GF-D8 (cell line): ENCODE measurements around the gene CFAP46.
"Not testable (repeated sequence)": the region's sequence is repeated elsewhere in the genome, so short reads cannot be mapped to it uniquely, and the experiment has no call there.

Experiments
- DNase-seq: peaks from one replicate; lab custom pipeline; 2025; lab: John Stamatoyannopoulos, UW

CFAP46 gene

DNA sequence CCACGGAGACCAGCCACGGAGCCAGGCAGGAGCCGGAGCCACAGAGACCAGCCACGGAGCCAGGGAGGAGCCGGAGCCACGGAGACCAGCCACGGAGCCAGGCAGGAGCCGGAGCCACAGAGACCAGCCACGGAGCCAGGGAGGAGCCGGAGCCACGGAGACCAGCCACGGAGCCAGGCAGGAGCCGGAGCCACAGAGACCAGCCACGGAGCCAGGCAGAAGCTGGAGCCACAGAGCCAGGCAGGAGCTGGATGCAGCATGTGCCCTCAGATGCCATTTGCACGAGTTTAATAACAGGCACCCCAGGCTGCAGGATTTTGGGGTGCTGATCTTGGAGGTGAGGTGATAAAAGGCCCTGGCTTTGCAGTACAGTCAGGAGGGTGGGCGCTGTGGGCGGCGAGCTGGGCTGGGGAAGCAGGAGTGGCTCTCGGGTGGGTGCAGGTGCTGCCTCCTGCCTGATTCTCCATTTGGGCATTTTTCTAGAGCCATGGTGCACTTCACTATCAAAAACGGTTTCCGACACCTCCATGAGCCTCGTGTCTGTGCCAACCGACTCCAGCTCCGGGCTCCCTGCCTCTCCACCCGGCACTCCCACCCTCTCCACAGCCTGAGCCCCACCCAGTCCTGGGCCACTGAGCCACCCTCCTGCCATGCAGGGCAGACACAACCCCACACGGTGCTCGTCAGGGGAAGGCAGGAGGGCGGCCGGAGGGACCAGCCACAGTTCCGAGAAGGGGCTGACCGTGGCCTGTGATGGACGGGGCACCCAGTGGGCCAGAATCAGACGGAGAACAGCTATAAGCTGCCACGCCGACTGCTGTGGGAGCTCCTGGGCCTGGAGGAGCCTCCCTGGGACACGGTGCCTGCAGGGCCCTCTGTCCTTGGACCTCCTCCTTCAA is 115.6 kb downstream of the CFAP46 start:
- DNase-seq: no peak

DNA sequence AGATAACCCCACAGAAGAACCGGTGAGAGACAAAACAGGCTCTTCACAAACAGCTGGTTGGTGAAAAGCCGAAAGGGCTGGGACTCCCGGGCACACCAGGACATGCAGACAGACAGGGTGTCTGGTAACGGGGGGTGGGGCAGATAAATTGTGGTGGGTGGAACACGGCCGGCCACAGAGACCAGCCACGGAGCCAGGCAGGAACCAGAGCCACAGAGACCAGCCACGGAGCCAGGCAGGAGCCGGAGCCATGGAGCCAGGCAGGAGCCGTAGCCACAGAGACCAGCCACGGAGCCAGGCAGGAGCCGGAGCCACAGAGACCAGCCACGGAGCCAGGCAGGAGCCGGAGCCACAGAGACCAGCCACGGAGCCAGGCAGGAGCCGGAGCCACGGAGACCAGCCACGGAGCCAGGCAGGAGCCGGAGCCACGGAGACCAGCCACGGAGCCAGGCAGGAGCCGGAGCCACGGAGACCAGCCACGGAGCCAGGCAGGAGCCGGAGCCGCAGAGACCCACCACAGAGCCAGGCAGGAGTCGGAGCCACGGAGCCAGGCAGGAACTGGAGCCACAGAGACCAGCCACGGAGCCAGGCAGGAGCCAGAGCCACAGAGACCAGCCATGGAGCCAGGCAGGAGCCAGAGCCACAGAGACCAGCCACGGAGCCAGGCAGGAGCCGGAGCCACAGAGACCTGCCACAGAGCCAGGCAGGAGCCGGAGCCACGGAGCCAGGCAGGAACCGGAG is 116.4 kb downstream of the CFAP46 start:
- DNase-seq: not testable (repeated sequence)

DNA sequence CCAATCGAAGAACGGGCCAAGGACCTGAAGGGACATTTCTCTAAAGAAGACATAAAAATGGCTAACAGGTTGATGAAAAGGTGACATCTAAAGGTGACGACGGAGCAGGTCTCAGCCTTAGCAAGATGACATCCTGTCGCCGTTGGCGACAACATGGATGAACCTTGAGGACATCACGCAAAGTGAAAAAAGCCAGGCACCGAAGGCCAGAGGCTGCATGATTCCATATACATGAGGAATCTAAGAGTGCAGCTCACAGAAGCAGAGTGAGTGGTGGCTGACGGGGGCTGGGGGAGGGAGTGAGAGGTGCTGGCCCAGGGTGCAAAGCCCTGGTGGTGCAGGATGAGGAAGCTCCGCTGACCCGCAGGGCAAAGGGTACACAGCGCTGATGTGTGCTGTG is 122.3 kb downstream of the CFAP46 start:
- DNase-seq: no peak

- no peak for DNase-seq
These were observed 124.6 kb downstream of the CFAP46 start for GRCh38 chr10:132817701-132818211.

DNA sequence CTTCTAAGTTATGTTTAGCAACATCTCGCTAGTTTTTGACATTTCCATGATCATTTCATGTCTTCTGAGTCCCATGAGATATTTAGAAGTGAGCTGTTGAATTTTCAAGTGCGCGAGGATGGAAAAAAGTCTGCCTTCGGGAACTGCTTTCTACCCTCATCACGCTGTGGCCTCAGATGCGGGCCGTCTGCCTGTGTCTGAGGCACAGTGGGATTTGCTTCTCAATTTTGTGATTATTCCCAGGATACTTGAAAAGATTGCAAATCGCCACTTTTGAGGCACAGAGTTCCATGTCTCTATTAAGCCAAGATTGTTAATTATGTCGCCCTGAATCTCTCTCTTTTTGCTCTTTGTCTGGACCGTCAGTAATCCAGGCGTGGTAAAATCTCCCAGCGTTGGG is 125.7 kb downstream of the CFAP46 start:
- no peak for DNase-seq

DNA sequence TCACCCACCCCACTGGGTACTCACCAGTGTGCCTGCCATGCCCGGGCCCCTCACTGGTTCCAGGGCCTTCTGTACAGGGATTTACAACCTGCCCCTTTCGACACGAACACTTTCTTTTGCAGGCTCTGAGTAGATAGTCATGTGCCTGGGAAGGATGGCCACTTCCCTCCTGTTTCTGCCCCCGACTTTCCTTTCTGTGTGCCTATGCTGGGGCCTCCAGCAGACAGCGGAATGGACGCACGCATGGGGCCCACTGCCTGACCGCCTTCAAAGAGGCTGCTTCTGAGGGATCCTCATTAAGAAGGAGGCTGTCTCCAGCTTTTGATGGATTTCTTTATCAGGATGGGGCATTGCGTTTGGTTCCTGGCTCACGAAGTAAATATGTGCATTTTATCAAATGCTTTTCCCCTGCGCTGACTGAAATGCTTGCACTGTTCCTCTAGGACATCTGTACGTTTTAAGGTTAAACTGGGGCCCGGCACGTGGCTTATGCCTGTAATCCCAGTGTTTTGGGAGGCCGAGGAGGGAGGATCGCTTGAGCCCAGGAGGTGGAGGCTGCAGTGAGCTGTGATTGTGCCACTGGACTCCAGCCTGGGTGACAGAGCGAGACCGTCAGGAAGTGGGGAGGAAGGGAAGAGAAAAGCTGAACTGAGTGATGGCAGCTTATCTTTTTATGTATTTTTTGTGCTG is 127.1 kb downstream of the CFAP46 start:
- no peak for DNase-seq

GRCh38 chr10:132814469-132814856 is 127.9 kb downstream of the CFAP46 start:
- DNase-seq: no peak

DNA sequence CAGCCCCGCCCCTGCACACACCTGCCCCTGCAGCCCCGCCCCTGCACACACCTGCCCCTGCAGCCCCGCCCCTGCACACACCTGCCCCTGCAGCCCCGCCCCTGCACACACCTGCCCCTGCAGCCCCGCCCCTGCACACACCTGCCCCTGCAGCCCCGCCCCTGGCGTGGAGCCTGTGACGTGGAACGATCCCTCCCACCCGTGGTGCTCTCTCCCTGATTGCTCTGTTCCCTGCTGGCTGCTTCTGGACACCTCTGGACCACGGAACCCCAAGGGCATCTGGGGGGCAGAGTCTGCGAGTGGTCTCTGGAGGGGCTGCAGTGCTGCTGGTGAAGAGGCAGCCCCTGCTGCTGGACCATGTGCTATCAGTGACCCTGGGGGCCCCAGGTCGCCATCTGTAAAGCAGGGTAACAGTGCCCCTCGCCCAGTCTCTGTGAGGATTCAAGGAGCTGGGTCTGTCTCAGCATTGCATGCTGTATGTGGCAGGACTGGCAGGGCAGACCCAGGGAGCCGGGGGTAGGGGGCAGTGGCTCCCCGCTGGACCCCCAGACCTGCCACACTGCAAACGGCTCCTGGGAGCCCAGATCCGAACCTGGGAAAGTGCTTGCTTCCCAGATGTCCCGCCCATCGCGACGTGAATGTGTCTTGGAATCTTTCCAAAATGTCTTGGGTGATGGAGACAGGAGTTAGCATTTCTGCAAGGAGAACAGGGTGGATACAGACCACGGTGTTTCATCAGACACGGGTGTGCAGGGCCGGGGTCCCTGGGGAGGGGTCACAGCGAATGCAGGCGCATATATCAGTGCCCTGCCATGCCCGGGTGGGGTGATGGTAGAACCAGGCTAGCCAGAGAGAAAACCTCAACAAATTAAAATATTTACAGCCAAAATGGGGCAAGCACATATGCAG is 128.6 kb downstream of the CFAP46 start:
- DNase-seq: no peak

- DNase-seq: no peak
These were observed 129.4 kb downstream of the CFAP46 start for GRCh38 chr10:132813001-132813401.

DNA sequence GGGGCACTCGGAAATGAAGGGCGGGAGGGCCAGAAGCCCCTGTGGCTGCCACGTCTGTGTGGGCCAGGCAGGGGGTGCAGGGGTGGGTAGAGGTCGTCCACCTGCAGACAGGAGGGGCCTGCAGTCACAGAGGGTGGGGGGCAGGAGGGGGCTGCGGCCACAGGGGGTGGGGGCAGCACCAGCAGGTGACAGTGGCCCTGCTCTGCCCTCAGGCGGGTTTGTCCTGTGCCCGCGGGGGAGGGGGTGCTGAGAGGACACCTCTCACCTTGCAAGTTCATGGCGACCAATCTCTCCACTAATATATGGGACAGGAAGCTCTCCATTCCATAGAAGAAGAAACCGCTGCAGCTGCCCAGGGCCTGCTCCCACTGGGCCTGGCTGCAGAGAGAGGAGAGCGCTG is 129.8 kb downstream of the CFAP46 start:
- no peak for DNase-seq

DNA sequence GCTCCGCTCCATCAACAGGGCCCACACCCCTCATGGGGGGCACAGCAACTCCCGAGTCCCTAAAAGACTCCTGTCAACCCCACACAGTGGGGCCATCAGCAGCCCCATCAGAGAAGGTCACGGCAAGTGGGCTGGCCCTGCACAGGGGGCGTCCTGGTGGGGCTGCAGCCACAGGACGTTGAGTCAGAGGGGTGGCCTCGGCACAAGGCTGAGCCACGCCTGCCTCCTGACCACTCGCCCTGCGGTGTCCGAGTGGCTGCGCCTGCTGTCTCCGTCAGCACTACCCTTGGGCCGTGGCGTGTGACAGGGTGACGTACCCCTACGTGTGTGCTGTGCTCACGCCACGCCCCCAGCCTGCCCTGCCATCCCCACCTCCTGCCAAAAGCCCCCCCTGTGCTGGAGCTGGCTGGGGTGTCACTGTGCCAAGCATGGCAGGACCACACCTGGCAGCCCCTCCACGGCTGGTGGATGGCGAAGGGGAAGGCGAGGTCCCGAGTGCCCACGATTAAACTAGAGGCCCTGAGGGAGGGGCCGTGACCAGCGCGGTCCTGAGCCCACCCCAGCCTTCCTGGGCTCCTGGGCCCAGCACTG is 130.4 kb downstream of the CFAP46 start:
- DNase-seq: no peak

DNA sequence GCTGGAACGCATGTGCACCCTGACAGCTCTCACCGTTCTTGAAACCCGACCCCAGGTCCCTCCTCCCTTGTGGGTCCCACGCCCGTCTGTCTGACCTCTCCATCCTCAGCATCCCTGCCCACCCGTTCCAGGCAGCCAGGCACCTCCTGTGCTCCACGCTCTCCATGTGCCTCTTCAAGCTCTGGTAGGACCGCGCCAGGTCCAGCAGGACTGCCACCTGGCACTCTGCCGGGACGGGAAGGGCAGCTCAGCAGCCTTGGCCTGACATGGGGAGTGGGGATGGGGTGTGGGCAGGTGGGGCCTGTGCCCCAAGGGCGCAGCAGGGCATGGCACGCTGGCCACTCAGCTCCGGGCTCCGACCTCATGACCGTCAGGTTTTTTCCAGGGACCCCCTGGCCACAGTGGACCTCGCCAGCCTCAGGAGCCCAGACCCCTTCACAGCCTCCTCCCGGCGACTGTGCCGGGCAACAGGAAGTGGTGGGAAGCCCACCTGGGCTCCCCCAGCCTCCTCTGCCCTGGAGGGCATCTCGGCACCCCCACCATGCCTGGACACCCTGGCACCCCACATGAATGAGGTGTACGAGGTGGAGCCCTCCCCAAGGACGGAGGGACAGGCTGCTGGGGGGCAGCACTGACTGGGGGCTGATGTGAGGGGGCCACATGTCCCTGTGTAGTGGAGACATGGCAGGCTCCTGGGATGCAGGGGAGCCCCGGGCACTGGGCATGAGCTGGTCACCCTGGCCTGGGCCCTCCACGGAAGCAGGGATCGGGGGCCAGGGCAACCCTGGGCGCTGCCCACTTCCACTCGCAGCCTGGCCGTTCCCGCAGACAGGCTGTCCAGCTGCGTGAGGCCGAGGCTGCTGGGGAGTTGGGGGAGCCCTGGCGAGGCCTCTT is 131.3 kb downstream of the CFAP46 start:
- DNase-seq: no peak

- DNase-seq: no peak
These were observed 132.1 kb downstream of the CFAP46 start for GRCh38 chr10:132810141-132810806.

GRCh38 chr10:132809232-132810140 is 132.9 kb downstream of the CFAP46 start:
- no peak for DNase-seq

- no peak for DNase-seq
These were observed 133.8 kb downstream of the CFAP46 start for GRCh38 chr10:132808383-132809231.

- no peak for DNase-seq
These were observed 134.7 kb downstream of the CFAP46 start for GRCh38 chr10:132807621-132808049.

DNA sequence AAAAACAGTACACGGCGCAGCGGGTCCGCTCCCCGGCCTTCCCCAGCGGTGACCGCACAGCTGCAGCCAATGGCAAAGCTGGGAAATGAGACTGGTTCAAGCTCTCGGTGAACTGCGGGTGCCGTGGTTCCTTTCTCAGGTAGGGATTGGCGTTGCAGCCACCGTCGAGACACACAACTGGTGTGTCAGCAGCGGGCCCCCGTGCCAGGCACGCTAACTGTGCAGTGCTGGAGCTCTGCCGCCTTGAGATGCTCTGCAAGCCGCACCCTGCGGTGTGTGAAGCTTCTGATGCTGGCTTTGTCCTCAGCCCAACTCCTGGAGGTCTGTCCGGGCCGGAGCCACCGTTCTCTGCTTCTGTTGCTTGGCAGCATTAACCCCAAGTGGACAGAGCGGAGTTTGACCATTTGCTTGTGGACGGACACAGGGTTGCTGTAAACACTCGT is 135.8 kb downstream of the CFAP46 start:
- no peak for DNase-seq
